Ishikawa (cell line): ENCODE measurements around the gene SESN1.

Experiments
- CEBPB ChIP-seq: IDR thresholded peaks from 2 replicates; pipeline ENCODE4 v1.6.1; 2012
- CREB1 ChIP-seq: IDR thresholded peaks from 2 replicates; pipeline ENCODE4 v1.6.1; 2012; ENCODE audit warnings: low read depth
- EGR1 ChIP-seq: IDR thresholded peaks from 2 replicates; pipeline ENCODE4 v1.6.1; 2012
- EP300 ChIP-seq: IDR thresholded peaks from 2 replicates; pipeline ENCODE4 v1.6.1; 2012; ENCODE audit warnings: borderline replicate concordance
- FOXM1 ChIP-seq: IDR thresholded peaks from 2 replicates; pipeline ENCODE4 v1.6.1; 2012; ENCODE audit warnings: low read depth, borderline replicate concordance
- NFIC ChIP-seq: IDR thresholded peaks from 2 replicates; pipeline ENCODE4 v1.6.1; 2012
- RAD21 ChIP-seq: IDR thresholded peaks from 2 replicates; pipeline ENCODE4 v1.6.1; 2012; ENCODE audit warnings: low read depth
- REST ChIP-seq: IDR thresholded peaks from 2 replicates; pipeline ENCODE4 v1.6.1; 2012; ENCODE audit warnings: low read depth, mild to moderate bottlenecking
- TAF1 ChIP-seq: IDR thresholded peaks from 2 replicates; pipeline ENCODE4 v1.6.1; 2012; ENCODE audit warnings: low read depth, mild to moderate bottlenecking
- TCF12 ChIP-seq: IDR thresholded peaks from 2 replicates; pipeline ENCODE4 v1.6.1; 2012; ENCODE audit warnings: low read depth
- TEAD4 ChIP-seq: IDR thresholded peaks from 2 replicates; pipeline ENCODE4 v1.6.1; 2012
- YY1 ChIP-seq: IDR thresholded peaks from 2 replicates; pipeline ENCODE4 v1.6.1; 2012; ENCODE audit warnings: low read depth
- ZBTB7A ChIP-seq: IDR thresholded peaks from 2 replicates; pipeline ENCODE4 v1.6.1; 2012; ENCODE audit warnings: low read depth
- TF ChIP-seq, protein P1 (sequence below): IDR thresholded peaks from 2 replicates; pipeline ENCODE4 v1.6.1; 2012
- TF ChIP-seq, protein P2 (sequence below): IDR thresholded peaks from 2 replicates; pipeline ENCODE4 v1.6.1; 2012

SESN1 gene

DNA sequence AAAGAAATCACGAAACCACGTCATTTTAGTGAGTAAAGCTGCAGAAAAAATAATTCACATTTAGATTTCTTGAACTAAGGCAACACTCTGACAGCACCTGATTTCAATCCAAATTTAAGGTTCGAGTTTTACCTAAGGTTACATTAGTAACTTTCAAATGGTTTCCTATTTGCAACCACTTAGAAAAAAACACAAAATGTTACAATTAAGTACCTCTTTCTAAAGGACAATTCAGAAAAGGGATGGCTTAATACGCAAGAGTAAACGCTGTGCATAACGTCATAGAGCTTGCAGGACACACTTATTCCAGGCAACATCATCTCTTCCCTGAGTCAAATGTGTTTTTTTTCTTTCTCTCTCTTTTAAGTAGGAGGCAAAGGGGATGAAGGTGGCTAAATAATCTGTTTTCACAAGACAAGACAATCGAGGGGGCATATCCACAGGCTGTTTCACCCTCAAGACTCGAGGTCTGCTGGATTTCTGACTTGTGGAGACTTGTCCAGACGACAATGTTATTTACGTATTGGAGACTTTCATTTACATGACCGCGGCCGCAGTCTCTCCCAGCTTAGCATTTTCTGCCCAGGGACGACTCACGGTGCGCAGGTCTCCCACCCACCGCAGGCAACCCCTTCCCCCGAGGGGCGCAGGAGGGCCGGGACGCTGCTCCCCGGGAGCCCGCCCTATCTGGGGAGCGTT lies 86.0 kb downstream of the SESN1 start:
- TF ChIP-seq CREB1 (peak; percentile 29; the same call in 1 of the 2 replicates), NFIC (no peak), TCF12 (peak; percentile 10; the same call in 1 of the 2 replicates)

DNA sequence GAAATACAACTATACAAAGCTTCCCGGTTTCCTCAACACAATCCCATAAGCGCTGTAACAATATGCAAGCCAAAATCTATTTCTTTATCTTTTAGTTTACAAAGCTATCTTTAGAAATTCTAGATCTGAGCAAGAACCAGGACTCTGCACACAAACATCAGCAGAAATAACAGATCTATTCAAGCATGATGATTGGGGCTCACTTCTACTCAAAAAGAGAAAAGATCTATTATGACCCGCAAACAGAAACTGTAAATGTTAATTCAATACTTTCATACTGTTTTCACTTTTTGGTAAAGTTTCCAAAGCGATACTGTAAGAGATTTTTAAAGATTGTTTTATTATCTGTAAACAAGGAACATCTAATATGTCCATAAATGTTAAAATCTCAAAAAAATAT lies 86.6 kb downstream of the SESN1 start:
- TF ChIP-seq, protein P1, sequence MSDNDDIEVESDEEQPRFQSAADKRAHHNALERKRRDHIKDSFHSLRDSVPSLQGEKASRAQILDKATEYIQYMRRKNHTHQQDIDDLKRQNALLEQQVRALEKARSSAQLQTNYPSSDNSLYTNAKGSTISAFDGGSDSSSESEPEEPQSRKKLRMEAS: no peak
- TF ChIP-seq YY1 (no peak), EGR1 (no peak), EP300 (no peak), TCF12 (no peak), ZBTB7A (no peak), CEBPB (no peak), RAD21 (no peak), FOXM1 (no peak), CREB1 (no peak), TAF1 (no peak), TEAD4 (no peak), NFIC (no peak), REST (no peak)
- TF ChIP-seq, protein P2, sequence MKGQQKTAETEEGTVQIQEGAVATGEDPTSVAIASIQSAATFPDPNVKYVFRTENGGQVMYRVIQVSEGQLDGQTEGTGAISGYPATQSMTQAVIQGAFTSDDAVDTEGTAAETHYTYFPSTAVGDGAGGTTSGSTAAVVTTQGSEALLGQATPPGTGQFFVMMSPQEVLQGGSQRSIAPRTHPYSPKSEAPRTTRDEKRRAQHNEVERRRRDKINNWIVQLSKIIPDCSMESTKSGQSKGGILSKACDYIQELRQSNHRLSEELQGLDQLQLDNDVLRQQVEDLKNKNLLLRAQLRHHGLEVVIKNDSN: no peak

- no peak for TF ChIP-seq ZBTB7A
- TF ChIP-seq TCF12: no peak
- TF ChIP-seq, protein P2: no peak
- TF ChIP-seq FOXM1: no peak
- no peak for TF ChIP-seq TAF1
- TF ChIP-seq RAD21: no peak
- no peak for TF ChIP-seq EGR1
- TF ChIP-seq CREB1: no peak
- TF ChIP-seq YY1: no peak
- no peak for TF ChIP-seq REST
- TF ChIP-seq, protein P1: no peak
- no peak for TF ChIP-seq NFIC
- TF ChIP-seq TEAD4: no peak
- TF ChIP-seq EP300: no peak
- TF ChIP-seq CEBPB: no peak
These were observed 87.1 kb downstream of the SESN1 start for GRCh38 chr6:109007521-109007920.

DNA sequence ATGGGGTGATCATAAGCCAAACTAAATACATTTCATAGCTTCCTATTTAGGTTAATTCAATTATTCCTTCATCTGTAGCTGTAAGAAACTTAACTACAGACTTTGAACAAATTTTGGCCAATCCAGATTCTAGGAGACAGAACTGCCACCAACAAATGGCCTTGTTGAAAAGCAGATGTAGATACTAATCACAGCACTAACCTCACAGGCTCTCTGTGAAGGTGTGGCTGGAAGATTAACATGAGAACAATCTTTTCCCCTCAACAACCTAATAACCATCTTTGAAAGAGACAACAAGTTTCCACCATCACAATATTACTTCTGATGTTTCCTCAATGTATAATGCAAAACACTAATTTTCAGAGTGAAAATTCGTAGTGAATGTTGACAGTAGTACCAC lies 87.8 kb downstream of the SESN1 start:
- no peak for TF ChIP-seq TEAD4
- TF ChIP-seq ZBTB7A: no peak
- no peak for TF ChIP-seq CREB1
- no peak for TF ChIP-seq EGR1
- TF ChIP-seq TCF12: no peak
- TF ChIP-seq NFIC: no peak
- no peak for TF ChIP-seq REST
- TF ChIP-seq, protein P2: no peak
- TF ChIP-seq, protein P1: no peak
- TF ChIP-seq FOXM1: no peak
- no peak for TF ChIP-seq EP300
- TF ChIP-seq CEBPB: no peak
- TF ChIP-seq YY1: no peak
- TF ChIP-seq TAF1: no peak
- no peak for TF ChIP-seq RAD21
